GM23338 (cell line): ENCODE measurements around the gene TTYH3. TPM values are rescaled to one million over a fixed set of nuclear protein-coding genes. Genes with fewer than 3 reads are reported as not detected.
A peak's percentile ranks its signal among the peaks of the same experiment; 100 is the strongest.

Source experiments
- ATAC-seq: fragments of 200-7000 bp; cut with Tn5 transposase; 3 replicates; pipeline ENCODE4 v1.9.1; 2020
- DNase-seq: peaks from one replicate; pipeline ENCODE4 v3.0.0-alpha.2; 2015; ENCODE audit warnings: low spot score
- H2AFZ ChIP-seq: fragments of 200-600 bp; sonication (generic); 2 replicates; pipeline ENCODE4 v1.8.0; 2016; ENCODE audit warnings: antibody characterized with exemption, mild to moderate bottlenecking, moderate library complexity
- H3F3A ChIP-seq: fragments of 200-600 bp; sonication (generic); replicated peaks from 2 replicates; pipeline ENCODE4 v1.8.0; 2017; ENCODE audit warnings: antibody characterized with exemption, mixed run types, low read depth
- H3K27ac ChIP-seq: fragments of 200-600 bp; sonication (generic); 2 replicates; pipeline ENCODE4 v1.6.1; 2016; ENCODE audit warnings: low read depth
- H3K27me3 ChIP-seq: fragments of 200-600 bp; sonication (generic); 2 replicates; pipeline ENCODE4 v1.8.0; 2016; ENCODE audit warnings: mild to moderate bottlenecking, mixed run types, moderate library complexity; ENCODE audit not compliant: insufficient read depth
- H3K36me3 ChIP-seq: fragments of 200-600 bp; sonication (generic); 2 replicates; pipeline ENCODE4 v1.8.0; 2016; ENCODE audit warnings: mild to moderate bottlenecking; ENCODE audit not compliant: insufficient read depth
- H3K4me1 ChIP-seq: fragments of 200-600 bp; sonication (generic); 2 replicates; pipeline ENCODE4 v1.8.0; 2016; ENCODE audit warnings: mild to moderate bottlenecking, moderate library complexity; ENCODE audit not compliant: insufficient read depth
- H3K4me2 ChIP-seq: fragments of 200-600 bp; sonication (generic); 2 replicates; pipeline ENCODE4 v1.7.1; 2017; ENCODE audit warnings: mixed run types
- H3K4me3 ChIP-seq: fragments of 200-600 bp; sonication (generic); 2 replicates; pipeline ENCODE4 v1.6.1; 2016; ENCODE audit warnings: mixed run types
- H3K79me2 ChIP-seq: fragments of 200-600 bp; sonication (generic); replicated peaks from 2 replicates; pipeline ENCODE4 v1.8.0; 2017; ENCODE audit warnings: mild to moderate bottlenecking; ENCODE audit not compliant: insufficient read depth
- H3K9me2 ChIP-seq: fragments of 200-600 bp; sonication (generic); 2 replicates; pipeline ENCODE4 v1.8.0; 2017; ENCODE audit not compliant: insufficient read depth
- H4K20me1 ChIP-seq: fragments of 200-600 bp; sonication (generic); replicated peaks from 2 replicates; pipeline ENCODE4 v1.8.0; 2017; ENCODE audit warnings: mild to moderate bottlenecking; ENCODE audit not compliant: insufficient read depth
- H3K27ac Mint-ChIP-seq: 2 replicates; pipeline ENCODE4 v1.8.0; 2020; ENCODE audit warnings: inconsistent platforms, mild to moderate bottlenecking, moderate library complexity, mixed read lengths
- H3K27me3 Mint-ChIP-seq: 3 replicates; pipeline ENCODE4 v1.8.0; 2022; ENCODE audit warnings: low read depth, mild to moderate bottlenecking, moderate library complexity, mixed read lengths, inconsistent platforms; ENCODE audit not compliant: insufficient read depth, poor library complexity
- H3K36me3 Mint-ChIP-seq: 3 replicates; pipeline ENCODE4 v1.8.0; 2021; ENCODE audit warnings: low read depth, mild to moderate bottlenecking, inconsistent platforms, moderate library complexity, mixed read lengths
- H3K4me1 Mint-ChIP-seq: 3 replicates; pipeline ENCODE4 v1.8.0; 2020; ENCODE audit warnings: mild to moderate bottlenecking, inconsistent platforms, mixed read lengths
- H3K4me3 Mint-ChIP-seq: 3 replicates; pipeline ENCODE4 v1.8.0; 2021; ENCODE audit warnings: moderate library complexity, mild to moderate bottlenecking, inconsistent platforms, mixed read lengths
- H3K9me3 Mint-ChIP-seq: 3 replicates; pipeline ENCODE4 v1.8.0; 2020; ENCODE audit warnings: moderate library complexity, mild to moderate bottlenecking, inconsistent platforms, mixed read lengths
- JUNB ChIP-seq: IDR thresholded peaks from one replicate; pipeline ENCODE4 v1.6.1; 2016; ENCODE audit warnings: antibody characterized with exemption; ENCODE audit not compliant: unreplicated experiment
- NANOG ChIP-seq: IDR thresholded peaks from 2 replicates; pipeline ENCODE4 v1.6.1; 2016; ENCODE audit warnings: antibody characterized with exemption, borderline replicate concordance
- POLR2AphosphoS5 ChIP-seq: IDR thresholded peaks from 2 replicates; pipeline ENCODE4 v1.6.1; 2016; ENCODE audit warnings: antibody characterized with exemption, low read depth
- ZNF114 ChIP-seq: fragments of 250-450 bp; sonication (Bioruptor Pico); IDR thresholded peaks from 2 replicates; pipeline ENCODE4 v1.5.0; 2020; ENCODE audit warnings: mild to moderate bottlenecking, moderate library complexity
- ZNF331 ChIP-seq: fragments of 250-450 bp; sonication (Bioruptor Pico); IDR thresholded peaks from 2 replicates; pipeline ENCODE4 v1.5.0; 2020; ENCODE audit warnings: low read depth, mild to moderate bottlenecking, moderate library complexity
- polyA plus RNA-seq: library from polyadenylated mRNA; unstranded; fragments of >200 nt; fragmentation: Nextera tagmentation; extraction: Ambion mirVana; gene quantifications from 2 replicates; pipeline ENCODE4 v1.2.1, GENCODE V29; 2016
- total RNA-seq: library from RNA; depleted of rRNA; stranded (reverse); fragments of >200 nt; shearing (Covaris generic); gene quantifications from 2 replicates; pipeline ENCODE4 v1.2.3, GENCODE V29; 2014

TTYH3 gene
- total and polyA plus RNA-seq, 2 experiments from 2014 or later = 59.6 to 126 TPM

DNA sequence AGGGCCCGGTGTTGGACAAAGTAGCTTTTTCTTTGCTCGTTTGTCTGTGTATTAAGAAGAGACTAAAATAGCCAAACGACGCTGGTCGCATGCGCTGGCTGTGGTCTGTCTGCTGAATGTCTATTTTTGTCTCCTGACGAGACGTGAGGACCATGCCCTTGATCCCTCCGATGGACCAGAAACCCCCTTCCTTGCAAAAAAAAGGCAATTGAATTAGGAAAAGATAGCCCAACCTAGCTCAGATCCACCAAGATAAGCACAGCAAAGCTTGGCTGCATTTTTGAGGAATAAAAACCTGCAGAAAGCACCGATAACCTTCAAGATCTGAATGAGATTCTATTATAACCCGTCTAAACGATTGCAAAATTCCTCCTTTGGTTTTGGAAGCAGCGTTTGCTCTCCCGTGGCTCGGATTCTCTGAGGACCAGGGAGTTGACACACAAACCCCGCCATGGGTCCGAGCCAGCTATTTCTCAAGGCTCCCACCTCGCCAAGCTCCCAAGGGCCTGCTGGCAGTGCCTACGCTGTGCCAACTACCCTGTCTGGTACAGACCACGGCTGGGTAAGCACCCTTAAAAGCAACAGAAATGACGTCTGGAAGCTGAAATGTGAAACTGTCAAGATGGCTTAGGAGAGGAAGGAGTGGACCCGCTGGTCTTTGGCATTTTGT, 17.7 kb upstream of the TTYH3 start:
- no peak overlapping the region for H3K4me3 Mint-ChIP-seq
- DNase-seq = no peak
- Histone ChIP-seq H3K27ac (no peak overlapping the region), H2AFZ (no peak overlapping the region), H3K9me2 (no peaks in the 10 kb centered on the region), H4K20me1 (no peaks in the 10 kb centered on the region), H3F3A (peaks cover 12% of the 10 kb centered on the region; the same call in 1 of the 2 replicates), H3K4me3 (no peak overlapping the region), H3K27me3 (no peaks in the 10 kb centered on the region), H3K4me1 (peaks cover 9% of the 10 kb centered on the region), H3K36me3 (no peaks in the 10 kb centered on the region), H3K4me2 (no peak overlapping the region), H3K79me2 (no peaks in the 10 kb centered on the region)
- H3K9me3 Mint-ChIP-seq = no peaks in the 10 kb centered on the region
- no peaks in the 10 kb centered on the region for H3K36me3 Mint-ChIP-seq
- H3K27me3 Mint-ChIP-seq = peaks cover 27% of the 10 kb centered on the region
- ATAC-seq = no peak
- peaks cover 35% of the 10 kb centered on the region for H3K4me1 Mint-ChIP-seq
- no peak for TF ChIP-seq ZNF114 (CRISPR knock-in tag)
- H3K27ac Mint-ChIP-seq = no peak overlapping the region; the same call in 1 of the 2 replicates

DNA sequence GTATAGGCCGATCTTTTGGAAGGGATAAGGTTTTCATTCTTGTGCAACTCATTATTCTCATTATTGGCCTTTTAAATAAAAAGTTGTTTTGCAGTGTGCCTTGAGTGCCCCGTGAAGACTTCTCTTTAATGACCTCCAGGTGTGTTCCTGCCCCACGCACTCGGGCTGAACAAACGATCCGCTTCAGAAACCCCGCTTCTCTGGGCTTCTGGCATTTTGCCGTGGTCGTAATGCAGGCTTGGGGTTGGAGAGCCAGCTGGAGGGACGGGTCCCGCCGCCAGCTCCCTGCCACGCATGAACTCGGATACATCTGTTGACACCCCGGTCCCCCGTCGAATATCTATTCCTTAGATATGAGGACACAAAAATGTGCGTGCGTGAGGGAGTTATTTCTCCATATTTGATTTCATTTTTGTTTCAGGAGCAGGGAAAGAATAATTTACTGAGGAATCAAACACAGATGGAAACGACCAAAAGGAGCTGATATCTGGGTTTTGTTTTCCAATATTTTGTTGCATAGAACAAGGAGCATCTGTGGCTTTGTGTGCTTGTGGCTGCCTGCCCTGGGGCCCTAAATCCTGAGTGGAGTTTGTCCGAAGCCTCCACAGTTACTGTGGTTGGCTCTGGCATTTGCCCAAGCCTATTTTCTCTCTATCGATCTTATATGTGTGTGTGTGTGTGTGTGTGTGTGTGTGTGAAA, 17.0 kb upstream of the TTYH3 start:
- Histone ChIP-seq H3K27ac (no peak overlapping the region), H3F3A (peaks cover 14% of the 10 kb centered on the region; the same call in 1 of the 2 replicates), H3K9me2 (no peaks in the 10 kb centered on the region), H2AFZ (no peak overlapping the region), H3K36me3 (no peaks in the 10 kb centered on the region), H3K4me3 (no peak overlapping the region), H3K27me3 (no peaks in the 10 kb centered on the region), H3K4me1 (peaks cover 9% of the 10 kb centered on the region), H3K4me2 (no peak overlapping the region), H3K79me2 (no peaks in the 10 kb centered on the region), H4K20me1 (no peaks in the 10 kb centered on the region)
- no peak overlapping the region for H3K4me3 Mint-ChIP-seq
- H3K36me3 Mint-ChIP-seq = no peaks in the 10 kb centered on the region
- H3K4me1 Mint-ChIP-seq = peaks cover 35% of the 10 kb centered on the region
- no peak for DNase-seq
- H3K27me3 Mint-ChIP-seq = peaks cover 27% of the 10 kb centered on the region
- no peaks in the 10 kb centered on the region for H3K9me3 Mint-ChIP-seq
- no peak for ATAC-seq
- no peak for TF ChIP-seq ZNF331
- no peak for TF ChIP-seq JUNB
- H3K27ac Mint-ChIP-seq = no peak overlapping the region

DNA sequence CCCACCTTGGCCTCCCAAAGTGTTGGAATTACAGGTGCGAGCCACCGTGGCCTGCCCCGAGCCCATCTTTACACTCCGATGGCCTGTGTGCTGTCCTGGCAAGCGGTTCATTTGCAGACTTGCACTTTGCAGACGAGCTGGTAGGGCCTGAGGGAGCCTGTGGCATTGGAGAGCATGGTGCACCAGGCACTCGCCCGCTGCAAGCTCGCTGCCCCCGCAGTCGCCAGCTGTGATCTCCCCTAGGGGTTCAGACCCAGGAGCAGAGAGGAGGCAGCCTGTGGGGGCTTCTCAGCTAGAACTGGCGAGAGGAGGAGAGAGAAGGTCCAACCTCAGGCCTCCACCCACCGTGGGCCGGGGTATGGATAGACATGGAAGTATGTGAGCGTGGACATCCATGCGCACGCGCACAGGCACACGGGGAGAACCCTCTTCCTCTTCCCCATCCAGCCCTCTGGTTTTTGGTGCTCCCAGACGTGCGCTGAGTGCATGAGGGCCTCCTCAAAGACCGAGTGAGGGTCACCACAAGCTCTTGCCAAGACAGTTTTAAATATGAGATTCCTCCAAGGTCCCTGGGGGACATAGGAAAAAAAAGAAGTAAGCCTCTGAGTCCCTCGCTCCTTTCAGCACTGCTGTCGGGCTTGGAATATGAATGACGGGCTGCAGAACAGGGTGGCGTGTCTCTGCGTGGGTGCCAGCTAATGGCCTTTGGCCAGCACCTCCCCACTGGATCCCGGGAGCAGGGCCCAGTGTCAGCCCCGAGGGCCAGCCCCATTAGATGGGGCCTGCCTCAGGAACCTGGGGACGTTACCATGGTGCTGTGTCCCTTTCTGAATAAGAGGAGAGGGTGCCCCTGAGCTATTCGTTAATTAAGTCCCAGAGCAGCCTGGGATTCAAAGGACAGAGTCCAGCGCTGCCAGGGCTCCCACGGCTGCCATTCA, 15.1 kb upstream of the TTYH3 start:
- H3K4me3 ChIP-seq = no peak overlapping the region
- H3K9me2 ChIP-seq = no peaks in the 10 kb centered on the region
- H3K27me3 ChIP-seq = no peaks in the 10 kb centered on the region
- H3K4me3 Mint-ChIP-seq = no peak overlapping the region
- TF ChIP-seq POLR2AphosphoS5 (no peak), NANOG (no peak)
- no peaks in the 10 kb centered on the region for H3K9me3 Mint-ChIP-seq
- no peak overlapping the region for H3K27ac Mint-ChIP-seq
- peaks cover 24% of the 10 kb centered on the region for H3K27me3 Mint-ChIP-seq
- ATAC-seq (no peak; the same call in 1 of the 3 replicates), DNase-seq (no peak)
- peak overlapping the region; percentile 94 for H2AFZ ChIP-seq
- no peaks in the 10 kb centered on the region for H3K36me3 Mint-ChIP-seq
- H3K36me3 ChIP-seq = no peaks in the 10 kb centered on the region
- peak overlapping the region; percentile 55; the same call in 1 of the 2 replicates for H3K4me2 ChIP-seq
- no peaks in the 10 kb centered on the region for H4K20me1 ChIP-seq
- no peaks in the 10 kb centered on the region for H3K79me2 ChIP-seq
- H3K4me1 Mint-ChIP-seq = peaks cover 40% of the 10 kb centered on the region
- H3K4me1 ChIP-seq = peaks cover 14% of the 10 kb centered on the region
- no peak overlapping the region for H3K27ac ChIP-seq
- H3F3A ChIP-seq = peaks cover 14% of the 10 kb centered on the region; the same call in 1 of the 2 replicates
